Urinary bladder (tissue), 4 donors: ENCODE data around the gene OGFOD2. TPM values are rescaled to one million over a fixed set of nuclear protein-coding genes. Genes with fewer than 3 reads are reported as not detected.
A peak's percentile ranks its signal among the peaks of the same experiment; 100 is the strongest.
"Not testable (repeated sequence)": the region's sequence is repeated elsewhere in the genome, so short reads cannot be mapped to it uniquely, and the experiment has no call there.

ENCODE experiments used
- DNase-seq: peaks from one replicate; pipeline ENCODE4 v3.0.0-alpha.2; 2015; ENCODE audit errors: extremely low spot score
- H3K27ac ChIP-seq: one replicate; pipeline ENCODE4 v1.5.1; 2013; ENCODE audit warnings: low read depth, mild to moderate bottlenecking, moderate library complexity
- H3K36me3 ChIP-seq: one replicate; pipeline ENCODE4 v1.6.1; 2013; ENCODE audit warnings: mild to moderate bottlenecking, moderate library complexity; ENCODE audit not compliant: insufficient read depth
- H3K4me1 ChIP-seq: one replicate; pipeline ENCODE4 v1.6.1; 2013; ENCODE audit warnings: mild to moderate bottlenecking, moderate library complexity; ENCODE audit not compliant: insufficient read depth
- H3K4me3 ChIP-seq: one replicate; pipeline ENCODE4 v1.5.1; 2013; ENCODE audit warnings: low read depth, low read length
- WGBS: extraction: QIAGEN DNeasy Blood & Tissue Kit; methylation state at CpG from one replicate; pipeline ENCODE4 v1.1.7; 2013; 5-methylcytosine and 5-hydroxymethylcytosine counted together
- polyA plus RNA-seq: library from polyadenylated mRNA; stranded (reverse); fragments of 200-250 nt; gene quantifications from one replicate; pipeline ENCODE4 v1.2.3, GENCODE V29; 2013
- total RNA-seq: library from RNA; depleted of rRNA; stranded (reverse); fragments of >200 nt; gene quantifications from one replicate; pipeline ENCODE4 v1.2.3, GENCODE V29; 2014
- donor health status: healthy with polysubstance abuse.
- donor health status: healthy.

OGFOD2 gene
- total RNA-seq (6.5 TPM), polyA plus RNA-seq (17.1 TPM)

DNA sequence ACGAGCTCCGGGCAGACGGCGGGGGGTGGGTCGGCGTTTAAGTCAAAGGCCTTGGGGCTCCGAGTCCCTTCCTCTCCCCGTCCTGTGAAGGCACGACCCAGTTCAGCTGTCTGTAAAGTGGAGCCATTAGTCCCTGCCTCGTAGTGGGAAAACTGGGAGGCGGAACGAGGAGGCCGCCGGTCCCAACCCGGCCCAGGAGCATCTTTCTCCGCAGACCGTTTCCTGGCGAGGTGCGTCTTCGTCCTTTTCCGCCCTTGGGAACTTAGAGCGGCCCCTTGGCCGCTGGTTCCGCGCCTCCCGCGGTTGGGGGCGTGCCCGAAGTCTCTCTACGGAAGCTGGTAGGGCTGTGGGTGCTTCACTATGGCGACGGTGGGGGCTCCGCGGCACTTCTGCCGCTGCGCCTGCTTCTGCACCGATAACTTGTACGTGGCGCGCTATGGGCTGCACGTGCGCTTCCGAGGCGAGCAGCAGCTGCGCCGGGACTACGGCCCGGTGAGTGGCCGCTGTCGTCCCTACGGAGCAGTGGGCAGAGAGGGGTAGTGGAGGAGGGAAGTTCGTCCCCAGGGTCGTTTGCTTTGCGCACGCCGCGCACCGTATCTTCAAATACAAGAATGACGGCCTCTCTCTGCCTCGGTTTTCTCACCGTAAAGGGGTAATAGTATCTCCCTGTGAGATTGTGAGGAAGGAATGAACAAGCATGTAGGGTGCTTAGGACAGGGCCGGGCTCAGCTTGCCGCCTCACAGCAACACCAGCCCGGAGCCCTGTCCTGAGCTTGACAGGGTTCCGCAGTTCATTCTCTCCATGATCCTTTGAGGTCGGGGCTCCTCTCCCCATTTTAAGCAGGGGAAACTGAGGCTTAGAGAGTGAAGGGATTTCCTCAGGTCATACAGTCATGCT, at the start of gene OGFOD2:
TSS of gene OGFOD2 (plus strand) at position 353 of the 898 bp plus-strand sequence. CDS start at position 361, 8 bp downstream.
- peaks cover 1% of the 10 kb centered on the region for H3K4me1 ChIP-seq
- H3K27ac ChIP-seq, result peak within 1 kb of the TSS; percentile 83

DNA sequence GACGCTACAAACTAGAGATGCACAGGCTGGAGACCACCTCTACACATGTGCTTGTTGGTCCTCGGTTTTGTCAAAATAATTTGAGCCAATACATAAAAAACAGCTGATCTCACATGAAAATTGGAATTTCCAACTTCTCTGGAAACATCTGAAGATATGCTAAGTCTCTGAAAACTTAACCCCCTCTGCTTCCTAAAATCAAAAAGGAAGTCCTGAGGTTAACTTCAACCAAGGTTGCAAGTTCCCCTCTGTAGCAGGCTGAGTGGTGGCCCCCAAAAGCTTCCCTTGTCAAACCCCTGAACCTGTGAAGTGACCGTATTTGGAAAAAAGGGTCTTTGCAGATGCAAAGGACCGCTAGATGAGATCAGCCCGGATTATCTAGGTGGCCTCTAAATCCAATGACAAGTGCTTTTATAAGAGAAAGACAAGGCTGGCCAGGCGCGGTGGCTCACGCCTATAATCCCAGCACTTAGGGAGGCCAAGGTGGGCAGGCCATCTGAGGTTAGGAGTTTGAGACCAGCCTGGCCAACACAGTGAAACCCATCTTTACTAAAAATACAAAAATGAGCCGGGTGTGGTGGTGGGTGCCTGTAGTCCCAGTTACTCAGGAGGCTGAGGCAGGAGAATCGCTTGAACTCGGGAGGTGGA, 47.2 kb upstream of the OGFOD2 start:
- Histone ChIP-seq H3K36me3 (no peaks in the 10 kb centered on the region), H3K4me1 (no peaks in the 10 kb centered on the region), H3K4me3 (no peak overlapping the region), H3K27ac (no peak overlapping the region)
- 84% methylated on average over 11 of the region's 11 CpGs for WGBS
- no peak for DNase-seq

More for the DNA sequence above, at the start of gene OGFOD2:
- peak within 1 kb of the TSS; percentile 83 for H3K4me3 ChIP-seq
- DNase-seq, result peak; percentile 76
- whole genome bisulfite sequencing, result under 1% methylated on average over 66 of the region's 66 CpGs
- H3K36me3 ChIP-seq, result no peaks in the 10 kb centered on the region

DNA sequence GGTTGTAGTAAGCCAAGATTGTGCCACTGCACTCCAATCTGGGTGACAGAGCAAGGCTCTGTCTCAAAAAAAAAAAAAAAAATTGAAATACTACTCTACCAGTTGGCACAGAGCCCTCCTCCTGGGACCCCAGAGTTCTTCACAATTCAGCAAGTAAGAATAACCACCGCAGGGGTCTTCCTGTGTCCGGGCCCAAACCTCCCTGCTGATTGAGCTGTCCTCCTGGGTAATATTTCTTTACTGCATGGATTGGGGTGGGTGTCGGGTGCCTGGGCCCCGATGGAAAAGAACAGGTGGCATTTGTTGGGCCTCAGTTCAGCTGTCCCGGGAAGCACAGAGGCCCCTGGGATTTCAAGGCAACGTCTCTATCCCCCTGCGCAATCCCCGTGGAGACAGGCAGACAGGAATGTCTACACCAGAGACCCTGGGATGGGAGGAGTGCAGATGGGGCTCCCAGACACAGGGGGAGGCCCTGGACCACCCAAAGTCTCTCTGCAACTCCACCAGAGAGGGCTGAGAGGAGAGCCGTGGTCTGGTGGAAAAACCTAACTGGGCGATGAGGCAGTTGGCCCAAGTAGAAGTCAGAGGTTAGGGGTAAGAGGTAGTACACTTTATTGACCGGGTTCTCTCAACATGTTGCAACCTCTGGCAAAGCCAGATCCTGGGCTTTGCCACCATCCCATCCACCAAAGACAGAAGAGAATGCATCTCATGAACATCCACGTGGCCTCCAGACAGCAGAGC, 46.5 kb upstream of the OGFOD2 start:
- no peaks in the 10 kb centered on the region for H3K36me3 ChIP-seq
- H3K4me3 ChIP-seq, result no peak overlapping the region
- no peaks in the 10 kb centered on the region for H3K4me1 ChIP-seq
- H3K27ac ChIP-seq, result no peak overlapping the region
- WGBS, result 70% methylated on average over 12 of the region's 12 CpGs
- no peak for DNase-seq

DNA sequence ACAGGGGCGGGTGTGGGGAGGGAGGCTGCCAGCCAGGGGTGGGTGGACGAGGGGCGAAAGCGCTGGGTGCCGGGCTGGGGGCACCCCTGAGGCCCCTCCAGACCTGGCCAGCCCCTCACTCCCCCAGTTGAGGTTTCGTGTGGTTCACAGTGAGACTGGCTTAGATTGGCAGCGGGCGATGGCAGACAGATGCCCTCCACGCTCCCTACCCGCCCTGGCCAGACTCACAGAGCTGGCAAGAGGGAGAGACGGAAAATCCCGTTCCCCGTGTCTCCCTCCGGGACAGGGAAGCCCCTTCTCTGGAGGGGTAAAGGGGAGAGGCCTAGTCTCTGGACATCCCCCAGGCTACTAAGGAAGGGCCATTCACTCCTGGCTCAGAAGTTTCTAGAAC, 45.9 kb upstream of the OGFOD2 start:
- 92% methylated on average over 14 of the region's 14 CpGs for WGBS
- no peak for DNase-seq

DNA sequence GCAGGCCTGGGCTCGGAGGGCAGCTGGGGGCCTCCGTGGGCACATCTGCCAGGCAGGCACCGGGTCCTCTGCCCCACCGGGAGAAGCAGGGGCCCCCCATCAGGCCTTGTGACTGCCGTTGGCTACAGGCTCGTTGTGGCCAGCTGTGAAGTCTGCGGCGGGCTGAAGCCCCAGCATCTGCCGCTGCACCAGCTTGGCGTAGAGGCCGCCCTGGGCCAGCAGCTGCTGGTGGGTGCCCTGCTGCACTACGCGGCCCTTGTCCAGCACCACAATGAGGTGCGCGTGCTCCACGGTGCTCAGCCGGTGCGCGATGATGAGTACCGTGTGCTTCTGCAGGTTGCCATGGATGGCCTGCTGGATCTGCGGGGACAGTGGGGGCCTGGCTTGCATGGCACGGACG, 45.2 kb upstream of the OGFOD2 start:
- DNase-seq, result no peak
- Histone ChIP-seq H3K4me1 (no peaks in the 10 kb centered on the region), H3K27ac (no peak overlapping the region), H3K4me3 (no peak overlapping the region), H3K36me3 (no peaks in the 10 kb centered on the region)
- 96% methylated on average over 23 of the region's 23 CpGs for WGBS

More for the DNA sequence above, 45.9 kb upstream of the OGFOD2 start:
- Histone ChIP-seq H3K36me3 (no peaks in the 10 kb centered on the region), H3K27ac (no peak overlapping the region), H3K4me3 (no peak overlapping the region), H3K4me1 (no peaks in the 10 kb centered on the region)

DNA sequence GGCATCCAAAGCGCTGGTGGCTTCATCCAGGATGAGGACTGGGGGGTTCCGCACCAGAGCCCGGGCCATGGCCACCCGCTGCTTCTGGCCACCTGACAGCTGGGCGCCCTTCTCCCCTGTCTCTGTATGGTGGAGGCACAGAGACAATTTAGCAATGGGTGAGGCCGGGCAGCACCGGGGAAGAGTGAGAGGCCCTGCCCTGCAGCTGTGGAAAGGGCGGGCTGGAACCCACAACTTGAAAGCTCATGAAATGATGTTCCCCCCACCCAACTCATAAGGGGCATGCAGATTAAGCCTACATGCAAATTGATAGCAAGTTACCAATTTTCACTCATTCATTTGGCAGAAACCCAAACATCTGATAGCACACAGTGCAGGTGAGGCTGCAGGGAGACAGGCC, 42.8 kb upstream of the OGFOD2 start:
- 97% methylated on average over 8 of the region's 8 CpGs for WGBS
- DNase-seq, result no peak
- H3K4me3 ChIP-seq, result no peak overlapping the region
- no peak overlapping the region for H3K27ac ChIP-seq
- H3K4me1 ChIP-seq, result no peaks in the 10 kb centered on the region
- no peaks in the 10 kb centered on the region for H3K36me3 ChIP-seq

DNA sequence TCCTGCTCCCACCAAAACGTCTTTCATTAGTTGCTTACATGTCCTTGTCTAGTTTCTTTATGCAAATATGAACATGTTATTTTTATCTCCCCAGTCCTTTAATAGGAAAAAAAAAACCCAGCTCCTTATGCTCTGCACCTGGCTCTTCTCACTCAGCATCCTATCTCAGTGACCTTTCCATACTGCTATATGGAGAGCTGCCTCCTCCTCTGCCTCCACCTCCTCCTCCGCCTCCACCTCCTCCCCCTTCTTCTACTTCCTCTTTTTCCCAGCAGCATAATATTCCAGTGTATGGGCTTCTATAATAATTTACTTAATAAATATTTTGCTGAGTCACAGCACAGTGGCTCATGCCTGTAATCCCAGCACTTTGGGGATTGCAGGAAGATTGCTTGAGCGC, 40.3 kb upstream of the OGFOD2 start:
- no peak for DNase-seq
- no peaks in the 10 kb centered on the region for H3K4me1 ChIP-seq
- H3K36me3 ChIP-seq, result no peaks in the 10 kb centered on the region
- no peak overlapping the region for H3K27ac ChIP-seq
- H3K4me3 ChIP-seq, result no peak overlapping the region
- 75% methylated on average over 3 of the region's 3 CpGs for WGBS

DNA sequence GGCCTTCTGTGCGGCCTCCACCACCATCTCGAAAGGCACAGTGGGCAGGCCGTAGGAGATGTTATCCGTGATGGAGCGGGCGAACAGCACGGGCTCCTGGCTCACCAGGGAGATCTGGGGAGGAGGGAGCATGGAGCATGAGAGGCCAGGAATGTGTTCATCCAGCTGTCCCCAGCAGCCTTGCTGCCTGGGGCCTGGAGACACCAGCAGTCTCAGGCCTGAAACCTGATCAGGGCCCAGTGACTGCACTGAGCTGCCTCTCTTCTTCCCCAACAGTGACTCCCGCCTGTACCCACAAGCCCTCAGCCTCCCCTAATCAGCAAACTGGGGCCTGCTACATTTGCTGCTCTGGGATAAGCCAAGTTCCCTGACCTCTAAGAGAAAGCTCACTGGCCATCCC, 39.7 kb upstream of the OGFOD2 start:
- WGBS, result 89% methylated on average over 8 of the region's 8 CpGs
- no peaks in the 10 kb centered on the region for H3K36me3 ChIP-seq
- no peaks in the 10 kb centered on the region for H3K4me1 ChIP-seq
- H3K4me3 ChIP-seq, result no peak overlapping the region
- no peak for DNase-seq
- H3K27ac ChIP-seq, result no peak overlapping the region

DNA sequence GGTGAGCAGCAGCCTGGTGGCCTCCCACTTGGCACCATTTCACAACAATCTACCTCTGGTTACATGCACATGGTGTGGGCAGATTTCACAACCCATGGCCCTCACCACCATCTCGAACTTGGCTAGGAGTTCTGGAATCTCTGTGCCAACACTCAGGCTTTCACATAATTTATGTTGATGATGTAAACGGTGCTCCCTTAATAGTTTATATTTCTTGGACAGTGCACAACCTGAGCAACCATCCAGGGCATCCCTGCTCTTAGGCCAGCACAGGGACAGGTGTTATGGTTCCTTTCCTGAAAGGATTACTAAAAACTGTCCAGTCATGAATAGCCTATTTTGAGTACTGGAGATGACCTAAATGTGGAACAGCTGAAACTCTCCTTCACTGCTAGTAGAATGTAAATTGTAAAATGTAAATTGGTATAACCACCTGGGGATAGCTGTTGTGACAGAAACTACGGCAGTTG, 37.4 kb upstream of the OGFOD2 start:
- DNase-seq, result no peak
- Histone ChIP-seq H3K4me1 (no peaks in the 10 kb centered on the region), H3K4me3 (no peak overlapping the region), H3K27ac (no peak overlapping the region), H3K36me3 (no peaks in the 10 kb centered on the region)
- 81% methylated on average over 3 of the region's 3 CpGs for WGBS

DNA sequence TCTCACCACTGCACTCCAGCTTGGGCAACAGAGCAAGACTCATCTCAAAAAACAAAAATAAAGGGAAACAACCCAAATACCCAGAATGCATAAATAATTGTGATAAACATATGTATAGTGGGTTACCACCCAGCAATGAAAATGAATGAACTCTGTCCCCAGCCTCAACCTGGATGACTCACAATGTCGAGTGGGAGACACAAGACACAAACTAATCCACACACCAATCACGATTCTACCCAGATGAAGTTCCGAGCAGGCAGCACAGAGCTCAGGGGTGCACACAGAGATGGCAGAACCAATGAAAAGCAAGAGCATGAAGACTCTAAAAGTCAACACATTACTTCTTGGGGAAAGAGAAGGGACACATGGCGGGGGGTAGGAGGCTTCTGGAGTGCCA, 35.9 kb upstream of the OGFOD2 start:
- DNase-seq, result no peak
- Histone ChIP-seq H3K4me1 (no peaks in the 10 kb centered on the region), H3K36me3 (no peaks in the 10 kb centered on the region), H3K4me3 (no peak overlapping the region), H3K27ac (no peak overlapping the region)
- 87% methylated on average over 4 of the region's 4 CpGs for WGBS

DNA sequence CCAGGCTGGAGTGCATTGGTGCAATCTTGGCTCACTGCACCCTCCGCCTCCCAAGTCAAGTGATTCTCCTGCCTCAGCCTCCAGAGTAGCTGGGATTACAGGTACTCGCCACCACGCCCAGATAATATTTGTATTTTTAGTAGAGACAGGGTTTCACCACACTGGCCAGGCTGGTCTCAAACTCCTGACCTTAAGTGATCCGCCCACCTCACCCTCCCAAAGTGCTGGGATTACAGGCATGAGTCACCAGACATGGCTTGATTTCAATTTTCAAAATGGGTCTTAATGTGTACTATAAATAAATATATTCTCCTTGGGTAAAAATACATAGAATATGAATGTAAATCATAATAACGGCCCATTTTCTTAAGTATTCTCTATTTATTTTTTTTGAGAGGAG, 33.7 kb upstream of the OGFOD2 start:
- 70% methylated on average over 5 of the region's 5 CpGs for WGBS
- H3K27ac ChIP-seq, H3K36me3 ChIP-seq, H3K4me3 ChIP-seq, DNase-seq, H3K4me1 ChIP-seq: not testable (repeated sequence)

DNA sequence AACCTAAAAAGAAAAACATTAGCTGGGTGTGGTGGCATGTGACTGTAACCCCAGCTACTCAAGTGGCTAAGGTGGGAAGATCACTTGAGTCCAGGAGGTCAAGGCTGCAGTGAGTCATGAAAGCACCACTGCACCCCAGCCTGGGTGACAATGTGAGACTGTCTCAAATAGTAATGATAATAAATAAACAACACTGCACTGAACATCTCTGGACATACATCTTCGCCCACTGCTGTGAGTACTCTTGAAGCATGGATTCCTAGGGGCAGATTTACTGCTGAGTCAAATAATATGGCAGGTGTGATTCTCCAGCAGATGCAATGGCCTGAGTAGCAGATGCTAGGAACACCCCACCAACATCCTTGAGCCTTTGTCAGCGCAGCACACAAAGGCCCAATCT, 32.4 kb upstream of the OGFOD2 start:
- no peak for DNase-seq
- Histone ChIP-seq H3K4me1 (no peaks in the 10 kb centered on the region), H3K4me3 (no peak overlapping the region), H3K27ac (no peak overlapping the region), H3K36me3 (no peaks in the 10 kb centered on the region)
- whole genome bisulfite sequencing, result 96% methylated on average over 2 of the region's 2 CpGs

DNA sequence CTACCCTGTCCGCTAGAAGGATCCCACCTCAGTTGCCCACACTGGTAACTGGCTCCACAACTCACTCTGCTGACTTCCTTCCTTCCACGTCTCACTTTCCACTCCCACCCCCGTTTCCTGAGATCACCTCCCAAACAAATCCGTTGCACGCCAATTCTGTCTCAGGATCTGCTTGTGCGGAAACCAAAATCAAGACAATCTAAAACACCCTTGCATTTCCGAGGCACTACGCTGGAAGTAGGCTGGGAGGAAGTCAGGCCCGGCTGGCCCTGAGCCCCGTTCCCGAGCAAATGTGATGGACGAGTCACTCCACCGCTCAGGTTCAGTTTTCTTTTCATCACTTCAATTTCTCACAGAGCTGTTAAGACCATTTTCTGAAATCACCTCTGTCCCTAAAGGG, 31.8 kb upstream of the OGFOD2 start:
- Histone ChIP-seq H3K4me1 (no peaks in the 10 kb centered on the region), H3K27ac (no peak overlapping the region), H3K4me3 (no peak overlapping the region), H3K36me3 (no peaks in the 10 kb centered on the region)
- 66% methylated on average over 13 of the region's 13 CpGs for WGBS
- no peak for DNase-seq
